Neural cell (in vitro differentiated cells): Measurements from ENCODE around the gene TPD52L2. TPM values are rescaled to one million over a fixed set of nuclear protein-coding genes. Genes with fewer than 3 reads are reported as not detected.

Experiments used
- H2AFZ ChIP-seq: fragments of 200-600, 300-800 bp; sonication (generic), shearing (Covaris generic); 2 replicates; pipeline ENCODE4 v1.6.0; 2014; ENCODE audit warnings: low read depth, mild to moderate bottlenecking, antibody characterized with exemption, low read length, moderate library complexity
- H3F3A ChIP-seq: fragments of 200-600 bp; shearing (Covaris generic); 2 replicates; pipeline ENCODE4 v1.6.1; 2016; ENCODE audit warnings: mild to moderate bottlenecking, moderate library complexity, mixed read lengths, antibody characterized with exemption, low read length; ENCODE audit not compliant: insufficient read depth, poor library complexity, severe bottlenecking
- H3K27ac ChIP-seq: fragments of 200-600, 300-800 bp; sonication (generic), shearing (Covaris generic); 2 replicates; pipeline ENCODE4 v1.5.1; 2014; ENCODE audit warnings: mild to moderate bottlenecking, low read length, moderate library complexity
- H3K27me3 ChIP-seq: fragments of 300-800, 200-600 bp; sonication (generic), shearing (Covaris generic); 2 replicates; pipeline ENCODE4 v1.6.0; 2014; ENCODE audit warnings: mild to moderate bottlenecking, low read depth, low read length, moderate library complexity; ENCODE audit not compliant: insufficient read depth
- H3K36me3 ChIP-seq: fragments of 300-800, 200-600 bp; sonication (generic), shearing (Covaris generic); 2 replicates; pipeline ENCODE4 v1.5.1; 2014; ENCODE audit warnings: mild to moderate bottlenecking, antibody characterized with exemption, low read length, moderate library complexity; ENCODE audit not compliant: insufficient read depth
- H3K4me2 ChIP-seq: fragments of 300-800, 200-600 bp; sonication (generic), shearing (Covaris generic); 2 replicates; pipeline ENCODE4 v1.6.0; 2014; ENCODE audit warnings: mild to moderate bottlenecking, low read length
- H3K4me3 ChIP-seq: fragments of 300-800, 200-600 bp; sonication (generic), shearing (Covaris generic); 2 replicates; pipeline ENCODE4 v1.5.1; 2014; ENCODE audit warnings: mild to moderate bottlenecking, low read length, moderate library complexity
- H3K79me2 ChIP-seq: fragments of 200-600 bp; shearing (Covaris generic); replicated peaks from 2 replicates; pipeline ENCODE4 v1.6.0; 2014; ENCODE audit warnings: mild to moderate bottlenecking, low read length, moderate library complexity; ENCODE audit not compliant: insufficient read depth
- H3K9ac ChIP-seq: fragments of 300-800, 200-600 bp; sonication (generic), shearing (Covaris generic); 2 replicates; pipeline ENCODE4 v1.6.1; 2016; ENCODE audit warnings: mild to moderate bottlenecking, low read length, mixed read lengths
- H3K9me2 ChIP-seq: fragments of 200-600 bp; shearing (Covaris generic); 2 replicates; pipeline ENCODE4 v1.6.1; 2016; ENCODE audit warnings: mild to moderate bottlenecking, low read length, mixed read lengths; ENCODE audit not compliant: insufficient read depth
- H3K9me3 ChIP-seq: fragments of 200-600, 300-800 bp; sonication (generic), shearing (Covaris generic); 2 replicates; pipeline ENCODE4 v1.6.1; 2016; ENCODE audit warnings: mild to moderate bottlenecking, mixed run types, low read length, moderate library complexity, mixed read lengths
- H4K20me1 ChIP-seq: fragments of 200-600 bp; shearing (Covaris generic); 2 replicates; pipeline ENCODE4 v1.6.1; 2016; ENCODE audit warnings: mild to moderate bottlenecking, mixed run types; ENCODE audit not compliant: insufficient read depth
- CTCF ChIP-seq: fragments of 450-650 bp; IDR thresholded peaks from 2 replicates; pipeline ENCODE4 v1.5.1; 2014; ENCODE audit warnings: antibody characterized with exemption, mild to moderate bottlenecking, moderate library complexity; ENCODE audit not compliant: poor library complexity, severe bottlenecking
- EP300 ChIP-seq: fragments of 450-650 bp; conservative IDR thresholded peaks from 2 replicates; pipeline ENCODE4 v1.6.1; 2014; ENCODE audit warnings: antibody characterized with exemption, mild to moderate bottlenecking, moderate library complexity; ENCODE audit not compliant: poor library complexity, severe bottlenecking
- EZH2 ChIP-seq: fragments of 200-600, 300-800 bp; shearing (Covaris generic), sonication (generic); IDR thresholded peaks from 2 replicates; pipeline ENCODE4 v1.6.1; 2014; ENCODE audit warnings: antibody characterized with exemption, low read length, borderline replicate concordance, mild to moderate bottlenecking; ENCODE audit not compliant: insufficient read depth, poor library complexity, severe bottlenecking
- MXI1 ChIP-seq: fragments of 450-650 bp; conservative IDR thresholded peaks from 2 replicates; pipeline ENCODE4 v1.6.1; 2014; ENCODE audit warnings: antibody characterized with exemption, mild to moderate bottlenecking; ENCODE audit not compliant: poor library complexity, severe bottlenecking
- POLR2AphosphoS5 ChIP-seq: IDR thresholded peaks from 2 replicates; pipeline ENCODE4 v1.6.1; 2012
- RAD21 ChIP-seq: fragments of 450-650 bp; conservative IDR thresholded peaks from 2 replicates; pipeline ENCODE4 v1.6.1; 2014; ENCODE audit warnings: antibody characterized with exemption, mild to moderate bottlenecking, moderate library complexity
- REST ChIP-seq: IDR thresholded peaks from 2 replicates; pipeline ENCODE4 v1.6.1; 2012; ENCODE audit warnings: borderline replicate concordance
- SMC3 ChIP-seq: fragments of 450-650 bp; conservative IDR thresholded peaks from 2 replicates; pipeline ENCODE4 v1.6.1; 2014; ENCODE audit warnings: antibody characterized with exemption, mild to moderate bottlenecking, moderate library complexity; ENCODE audit not compliant: poor library complexity
- TAF1 ChIP-seq: IDR thresholded peaks from 2 replicates; pipeline ENCODE4 v1.6.1; 2012; ENCODE audit warnings: low read depth
- polyA plus RNA-seq: library from polyadenylated mRNA; depleted of rRNA; stranded (reverse); fragments of >200 nt; gene quantifications from 2 replicates; pipeline ENCODE4 v1.2.3, GENCODE V29; 2014
- small RNA-seq, 3 experiments: library from RNA; depleted of rRNA; stranded (forward); fragments of <200 nt; gene quantifications; one replicate each; pipeline ENCODE3, GENCODE V24; 2012

TPD52L2 gene
- polyA plus RNA-seq, 1 donor from 2014 or later, result 142 TPM

GRCh38 chr20:63940472-63941266, 75.6 kb downstream of the TPD52L2 start:
- H3K9me3 ChIP-seq, result no peaks in the 10 kb centered on the region
- H3K4me2 ChIP-seq, result no peak overlapping the region
- TF ChIP-seq POLR2AphosphoS5, result no peak
- no peak for TF ChIP-seq RAD21
- TF ChIP-seq CTCF, result no peak
- TF ChIP-seq EP300, result no peak
- TF ChIP-seq EZH2, result no peak
- TF ChIP-seq SMC3, result no peak
- no peak for TF ChIP-seq REST
- no peak for TF ChIP-seq TAF1
- TF ChIP-seq MXI1, result no peak
- H3F3A ChIP-seq, result no peaks in the 10 kb centered on the region
- H3K79me2 ChIP-seq, result no peaks in the 10 kb centered on the region
- H3K9me2 ChIP-seq, result no peaks in the 10 kb centered on the region
- H3K27ac ChIP-seq, result no peak overlapping the region
- no peaks in the 10 kb centered on the region for H3K27me3 ChIP-seq
- no peaks in the 10 kb centered on the region for H3K36me3 ChIP-seq
- no peaks in the 10 kb centered on the region for H4K20me1 ChIP-seq
- H3K4me3 ChIP-seq, result no peak overlapping the region
- H3K9ac ChIP-seq, result no peak overlapping the region
- no peak overlapping the region for H2AFZ ChIP-seq

Small RNAs within 50 kb of the gene (small RNA-seq; reads per million reads assigned to genes)
- gene MIR941-2 (0 reads per million in 3 experiments), gene MIR941-4 (0 reads per million in 3 experiments), gene MIR941-5 (0 reads per million in 3 experiments), gene RNU1-134P (0.07 to 33.8 (median 1.7) reads per million in 3 experiments)

Other genes with a start within 250 kb of the TPD52L2 start
- gene GMEB2, start 238.2 kb upstream of the TPD52L2 start, polyA plus RNA-seq, result 13.7 and 14.1 TPM in 2 replicates
- 268 and 322 TPM in 2 replicates for gene STMN3, start 211.8 kb upstream of the TPD52L2 start, polyA plus RNA-seq
- 29.2 and 31.9 TPM in 2 replicates for gene RTEL1, start 207.0 kb upstream of the TPD52L2 start, polyA plus RNA-seq
- 9.4 TPM in 1 of 2 replicates, not detected in the other for gene TNFRSF6B, start 168.6 kb upstream of the TPD52L2 start, polyA plus RNA-seq
- 70.9 and 78.0 TPM in 2 replicates for gene ARFRP1, start 157.3 kb upstream of the TPD52L2 start, polyA plus RNA-seq
- gene ZGPAT, start 157.2 kb upstream of the TPD52L2 start, polyA plus RNA-seq, result 60.8 and 67.5 TPM in 2 replicates
- 65.2 and 83.6 TPM in 2 replicates for gene LIME1, start 128.6 kb upstream of the TPD52L2 start, polyA plus RNA-seq
- 52.1 and 61.8 TPM in 2 replicates for gene SLC2A4RG, start 125.5 kb upstream of the TPD52L2 start, polyA plus RNA-seq
- gene ZBTB46, start 34.0 kb upstream of the TPD52L2 start, polyA plus RNA-seq, result 15.0 and 21.0 TPM in 2 replicates
- not detected in 2 replicates for gene ABHD16B, start 3.8 kb upstream of the TPD52L2 start, polyA plus RNA-seq
- gene DNAJC5, start 29.9 kb downstream of the TPD52L2 start, polyA plus RNA-seq, result 82.8 and 96.7 TPM in 2 replicates
- gene UCKL1, start 91.1 kb downstream of the TPD52L2 start, polyA plus RNA-seq, result 58.9 and 66.8 TPM in 2 replicates
- gene ZNF512B, start 104.7 kb downstream of the TPD52L2 start, polyA plus RNA-seq, result 21.6 and 25.7 TPM in 2 replicates
- 23.3 and 28.7 TPM in 2 replicates for gene SAMD10, start 114.4 kb downstream of the TPD52L2 start, polyA plus RNA-seq
- gene PRPF6, start 115.9 kb downstream of the TPD52L2 start, polyA plus RNA-seq, result 91.9 and 94.4 TPM in 2 replicates
- 6.0 and 6.4 TPM in 2 replicates for gene C20orf204, start 170.9 kb downstream of the TPD52L2 start, polyA plus RNA-seq
- 0.12 TPM in 1 of 2 replicates, not detected in the other for gene SOX18, start 184.4 kb downstream of the TPD52L2 start, polyA plus RNA-seq
- 87.7 and 103 TPM in 2 replicates for gene TCEA2, start 197.9 kb downstream of the TPD52L2 start, polyA plus RNA-seq
- 2.6 and 3.4 TPM in 2 replicates for gene RGS19, start 214.2 kb downstream of the TPD52L2 start, polyA plus RNA-seq
- gene OPRL1, start 214.8 kb downstream of the TPD52L2 start, polyA plus RNA-seq, result 18.3 and 18.4 TPM in 2 replicates
- gene LKAAEAR1, start 219.1 kb downstream of the TPD52L2 start, polyA plus RNA-seq, result 9.3 and 16.3 TPM in 2 replicates
- not detected in 2 replicates for gene NPBWR2, start 242.3 kb downstream of the TPD52L2 start, polyA plus RNA-seq